H1 (cell line): ENCODE results near the gene BAD. TPM values are rescaled to one million over a fixed set of nuclear protein-coding genes. Genes with fewer than 3 reads are reported as not detected.
A peak's percentile ranks its signal among the peaks of the same experiment; 100 is the strongest.

Experiments used
- BACH1 ChIP-seq: IDR thresholded peaks from 2 replicates; pipeline ENCODE4 v1.6.1; 2012; ENCODE audit warnings: low read length, improper control_type of control experiment
- BRCA1 ChIP-seq: IDR thresholded peaks from 2 replicates; pipeline ENCODE4 v1.6.1; 2012; ENCODE audit warnings: low read depth, low read length, improper control_type of control experiment
- CBX5 ChIP-seq: fragments of 300-800, 300-1000 bp; sonication (generic); IDR thresholded peaks from 2 replicates; pipeline ENCODE4 v1.7.1; 2016; ENCODE audit warnings: antibody characterized with exemption, low read length, low read depth
- CREB1 ChIP-seq: IDR thresholded peaks from 2 replicates; pipeline ENCODE4 v1.6.1; 2012; ENCODE audit warnings: inconsistent platforms
- CTCF ChIP-seq, 3 experiments: IDR thresholded peaks; 1 replicate in 2 of 3; 2 replicates in 1 of 3; pipeline versions ENCODE4 v1.5.1 to v1.6.1; 2011; ENCODE audit warnings: low read length in 3 of 3, mild to moderate bottlenecking in 3 of 3, inconsistent platforms in 2 of 3, low read depth in 1 of 3, moderate library complexity in 1 of 3; ENCODE audit not compliant: insufficient read depth in 1 of 3; ENCODE audit errors: control extremely low read depth in 1 of 3
- FOSL1 ChIP-seq: IDR thresholded peaks from 2 replicates; pipeline ENCODE4 v1.6.1; 2011; ENCODE audit warnings: mild to moderate bottlenecking, low read depth, low read length, moderate library complexity; ENCODE audit not compliant: insufficient read depth
- GABPA ChIP-seq: IDR thresholded peaks from 2 replicates; pipeline ENCODE4 v1.6.1; 2011; ENCODE audit warnings: mild to moderate bottlenecking, low read length, moderate library complexity, borderline replicate concordance; ENCODE audit not compliant: insufficient read depth
- JUND ChIP-seq: IDR thresholded peaks from 2 replicates; pipeline ENCODE4 v1.6.1; 2011; ENCODE audit warnings: mild to moderate bottlenecking, improper control_type of control experiment, low read length
- KDM4A ChIP-seq: IDR thresholded peaks from one replicate; pipeline ENCODE4 v1.7.1; 2012; ENCODE audit warnings: low read depth, mild to moderate bottlenecking, moderate library complexity, low read length, inconsistent platforms; ENCODE audit not compliant: severe bottlenecking
- MAX ChIP-seq: IDR thresholded peaks from 2 replicates; pipeline ENCODE4 v1.6.1; 2012; ENCODE audit warnings: inconsistent platforms
- POLR2AphosphoS5 ChIP-seq: IDR thresholded peaks from 2 replicates; pipeline ENCODE4 v1.6.1; 2011; ENCODE audit warnings: low read depth, low read length
- RBBP5 ChIP-seq: IDR thresholded peaks from 2 replicates; pipeline ENCODE4 v1.7.1; 2012; ENCODE audit warnings: low read depth, mild to moderate bottlenecking, inconsistent platforms, low read length, moderate library complexity, borderline replicate concordance
- SP1 ChIP-seq: IDR thresholded peaks from 2 replicates; pipeline ENCODE4 v1.6.1; 2011; ENCODE audit warnings: low read depth, low read length
- TAF7 ChIP-seq: optimal IDR thresholded peaks from 2 replicates; pipeline ENCODE3; 2011; ENCODE audit warnings: low read depth, mild to moderate bottlenecking, inconsistent platforms, low read length, moderate library complexity, borderline replicate concordance
- TBP ChIP-seq: IDR thresholded peaks from 2 replicates; pipeline ENCODE4 v1.6.1; 2011; ENCODE audit warnings: low read depth, low read length, improper control_type of control experiment
- TEAD4 ChIP-seq: IDR thresholded peaks from 2 replicates; pipeline ENCODE4 v1.6.1; 2012; ENCODE audit warnings: low read depth, low read length, inconsistent platforms, mixed read lengths
- YY1 ChIP-seq: IDR thresholded peaks from 2 replicates; pipeline ENCODE4 v1.6.1; 2011; ENCODE audit warnings: low read depth, mild to moderate bottlenecking, low read length
- polyA plus RNA-seq, 7 experiments: library from polyadenylated mRNA; depleted of rRNA in 3 of 7; stranded (reverse) in 5 of 7; unstranded in 2 of 7; fragments of >200 nt in 5 of 7; fragments of 200-250 nt in 2 of 7; gene quantifications; 1 replicate in 5 of 7; 2 replicates in 1 of 7; 4 replicates in 1 of 7; pipeline versions ENCODE4 v1.2.1 to v1.2.3, GENCODE V29; 2011 to 2013; ENCODE audit warnings: missing spikeins in 2 of 7, mixed read lengths in 2 of 7
- total RNA-seq: library from RNA; stranded (reverse); fragmentation: NEBNext Ultra II Directional; extraction: Animal tissue kit (Norgen Biotek cat#: 25700); gene quantifications from 2 replicates; pipeline ENCODE4 v1.2.1, GENCODE V29; 2021
- TF ChIP-seq, protein P1 (sequence below): IDR thresholded peaks from 2 replicates; pipeline ENCODE4 v1.6.1; 2012; ENCODE audit warnings: low read length, inconsistent platforms

The BAD gene
- total and polyA plus RNA-seq, 2 of the 8 experiments (the other 6 are each of a cell fraction or from before 2014, with no cell fraction given), result 23.1 to 33.7 TPM

- TF ChIP-seq KDM4A (peak; percentile 32), FOSL1 (0 out of 2 replicates have a peak, but pooled peaks have one; percentile 35), SP1 (peak; percentile 86), BRCA1 (no peak; the same call in 1 of the 2 replicates), MAX (0 out of 2 replicates have a peak, but pooled peaks have one; percentile 17), RBBP5 (peak; percentile 26; the same call in 1 of the 2 replicates), POLR2AphosphoS5 (no peak), CTCF (IDR thresholded peaks at IDR 0.05; ENCODE audit: control extremely low read depth in 1 of 3, insufficient read depth in 1 of 3, low read depth in 1 of 3, low read length in 3 of 3) (no peak; a peak in 2 of 4 replicates), TBP (peak; percentile 41; the same call in 1 of the 2 replicates), JUND (peak; percentile 74), YY1 (peak; percentile 100), CREB1 (peak; percentile 42; the same call in 1 of the 2 replicates), CBX5 (no peak), BACH1 (peak; percentile 66; the same call in 1 of the 2 replicates), TEAD4 (no peak), TAF7 (no peak), GABPA (peak; percentile 96)
- TF ChIP-seq, protein P1, sequence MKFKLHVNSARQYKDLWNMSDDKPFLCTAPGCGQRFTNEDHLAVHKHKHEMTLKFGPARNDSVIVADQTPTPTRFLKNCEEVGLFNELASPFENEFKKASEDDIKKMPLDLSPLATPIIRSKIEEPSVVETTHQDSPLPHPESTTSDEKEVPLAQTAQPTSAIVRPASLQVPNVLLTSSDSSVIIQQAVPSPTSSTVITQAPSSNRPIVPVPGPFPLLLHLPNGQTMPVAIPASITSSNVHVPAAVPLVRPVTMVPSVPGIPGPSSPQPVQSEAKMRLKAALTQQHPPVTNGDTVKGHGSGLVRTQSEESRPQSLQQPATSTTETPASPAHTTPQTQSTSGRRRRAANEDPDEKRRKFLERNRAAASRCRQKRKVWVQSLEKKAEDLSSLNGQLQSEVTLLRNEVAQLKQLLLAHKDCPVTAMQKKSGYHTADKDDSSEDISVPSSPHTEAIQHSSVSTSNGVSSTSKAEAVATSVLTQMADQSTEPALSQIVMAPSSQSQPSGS, result peak; percentile 84
These were observed 14.8 kb downstream of the BAD start (continued) for GRCh38 chr11:64269540-64270220.
